ENCODE measurements around the gene DDTL.
"Not testable (repeated sequence)": the region's sequence is repeated elsewhere in the genome, so short reads cannot be mapped to it uniquely, and the experiment has no call there.

DDTL gene

GRCh38 chr22:23993080-23993479 is 26.4 kb downstream of the DDTL start:
- not testable (repeated sequence) for DNase-seq (ENCODE audit: low read depth); H3K4me3 ChIP-seq (ENCODE audit: low read depth, low read length)

- DNase-seq (ENCODE audit: low read depth); H3K4me3 ChIP-seq (ENCODE audit: low read depth, low read length): not testable (repeated sequence)
Measured at GRCh38 chr22:23993581-23994177, 27.0 kb downstream of the DDTL start.

- DNase-seq (ENCODE audit: low read depth) = no peak
- H3K4me3 ChIP-seq (ENCODE audit: low read depth, low read length) = no peak overlapping the region
- TF ChIP-seq MAX (IDR thresholded peaks at IDR 0.05; ENCODE audit: low read depth, low read length) (no peak), POLR2A (IDR thresholded peaks at IDR 0.05; ENCODE audit: extremely low read depth, insufficient read length) (no peak), CTCF (IDR thresholded peaks at IDR 0.05; ENCODE audit: low read depth, low read length) (no peak), MYC (IDR thresholded peaks at IDR 0.05; ENCODE audit: low read depth, low read length) (no peak)
Measured at GRCh38 chr22:23997092-23997491, 30.4 kb downstream of the DDTL start.

- H3K4me3 ChIP-seq (ENCODE audit: low read depth, low read length) = not testable (repeated sequence)
Measured at GRCh38 chr22:23999779-24000178, 33.1 kb downstream of the DDTL start.

GRCh38 chr22:24001314-24001713 is 34.6 kb downstream of the DDTL start:
- no peak for TF ChIP-seq MAX (IDR thresholded peaks at IDR 0.05; ENCODE audit: low read depth, low read length)
- TF ChIP-seq POLR2A (IDR thresholded peaks at IDR 0.05; ENCODE audit: extremely low read depth, insufficient read length) = no peak
- TF ChIP-seq CTCF (IDR thresholded peaks at IDR 0.05; ENCODE audit: low read depth, low read length) = no peak
- TF ChIP-seq MYC (IDR thresholded peaks at IDR 0.05; ENCODE audit: low read depth, low read length) = no peak
- DNase-seq (ENCODE audit: low read depth) = no peak

More at GRCh38 chr22:23999779-24000178, 33.1 kb downstream of the DDTL start:
- DNase-seq (ENCODE audit: low read depth) = not testable (repeated sequence)

GRCh38 chr22:24002272-24002671 is 35.6 kb downstream of the DDTL start:
- H3K4me3 ChIP-seq (ENCODE audit: low read depth, low read length) = no peak overlapping the region
- DNase-seq (ENCODE audit: low read depth) = no peak
- TF ChIP-seq CTCF (IDR thresholded peaks at IDR 0.05; ENCODE audit: low read depth, low read length) (no peak), POLR2A (IDR thresholded peaks at IDR 0.05; ENCODE audit: extremely low read depth, insufficient read length) (no peak), MAX (IDR thresholded peaks at IDR 0.05; ENCODE audit: low read depth, low read length) (no peak), MYC (IDR thresholded peaks at IDR 0.05; ENCODE audit: low read depth, low read length) (no peak)

More at GRCh38 chr22:24001314-24001713, 34.6 kb downstream of the DDTL start:
- no peak overlapping the region for H3K4me3 ChIP-seq (ENCODE audit: low read depth, low read length)

- TF ChIP-seq CTCF (IDR thresholded peaks at IDR 0.05; ENCODE audit: low read depth, low read length) (no peak), POLR2A (IDR thresholded peaks at IDR 0.05; ENCODE audit: extremely low read depth, insufficient read length) (no peak), MYC (IDR thresholded peaks at IDR 0.05; ENCODE audit: low read depth, low read length) (no peak), MAX (IDR thresholded peaks at IDR 0.05; ENCODE audit: low read depth, low read length) (no peak)
- DNase-seq (ENCODE audit: low read depth) = no peak
Measured at GRCh38 chr22:24002851-24003250, 36.2 kb downstream of the DDTL start.

More at GRCh38 chr22:24002851-24003250, 36.2 kb downstream of the DDTL start:
- H3K4me3 ChIP-seq (ENCODE audit: low read depth, low read length) = no peak overlapping the region

Data from NB4 (cell line).